ENCODE results near the gene EFEMP2.
A peak's percentile ranks its signal among the peaks of the same experiment; 100 is the strongest.

Gene EFEMP2

GRCh38 chr11:65864706-65865471 lies 7.7 kb downstream of the EFEMP2 start:
- DNase-seq, result no peak

GRCh38 chr11:65863889-65864705 lies 8.5 kb downstream of the EFEMP2 start:
- DNase-seq, result no peak

DNA sequence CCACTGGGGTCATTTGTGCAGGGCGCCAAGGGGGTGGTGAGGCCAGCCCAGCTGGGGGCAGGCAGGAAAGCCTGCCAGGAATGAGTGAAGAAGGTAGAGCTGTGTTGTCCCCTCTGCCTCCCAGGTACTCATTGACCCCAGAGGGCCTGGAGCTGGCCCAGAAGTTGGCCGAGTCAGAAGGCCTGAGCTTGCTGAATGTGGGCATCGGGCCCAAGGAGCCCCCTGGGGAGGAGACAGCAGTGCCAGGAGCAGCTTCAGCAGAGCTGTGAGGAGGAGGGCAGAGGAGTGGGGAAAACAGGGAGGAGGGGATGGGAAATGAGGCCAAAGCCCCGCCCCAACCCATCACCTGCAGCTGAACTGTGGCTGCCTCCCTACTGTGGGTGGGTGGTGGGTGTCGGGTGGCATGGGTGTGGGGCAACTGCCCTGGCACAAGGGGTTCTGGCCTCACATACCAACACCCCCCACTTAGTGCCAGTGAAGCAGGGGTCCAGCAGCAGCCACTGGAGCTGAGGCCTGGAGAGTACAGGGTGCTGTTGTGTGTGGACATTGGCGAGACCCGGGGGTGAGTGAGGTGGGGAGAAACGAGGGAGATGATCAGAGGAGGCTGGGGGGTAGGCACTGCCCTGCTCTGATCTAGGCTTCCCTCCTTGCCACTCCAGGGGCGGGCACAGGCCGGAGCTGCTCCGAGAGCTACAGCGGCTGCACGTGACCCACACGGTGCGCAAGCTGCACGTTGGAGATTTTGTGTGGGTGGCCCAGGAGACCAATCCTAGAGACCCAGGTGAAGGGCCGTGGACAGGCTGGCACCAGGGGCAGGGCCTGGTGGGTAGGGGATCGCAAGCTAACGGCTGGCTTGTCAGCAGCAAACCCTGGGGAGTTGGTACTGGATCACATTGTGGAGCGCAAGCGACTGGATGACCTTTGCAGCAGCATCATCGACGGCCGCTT lies 9.4 kb downstream of the EFEMP2 start:
- DNase-seq, result no peak

DNA sequence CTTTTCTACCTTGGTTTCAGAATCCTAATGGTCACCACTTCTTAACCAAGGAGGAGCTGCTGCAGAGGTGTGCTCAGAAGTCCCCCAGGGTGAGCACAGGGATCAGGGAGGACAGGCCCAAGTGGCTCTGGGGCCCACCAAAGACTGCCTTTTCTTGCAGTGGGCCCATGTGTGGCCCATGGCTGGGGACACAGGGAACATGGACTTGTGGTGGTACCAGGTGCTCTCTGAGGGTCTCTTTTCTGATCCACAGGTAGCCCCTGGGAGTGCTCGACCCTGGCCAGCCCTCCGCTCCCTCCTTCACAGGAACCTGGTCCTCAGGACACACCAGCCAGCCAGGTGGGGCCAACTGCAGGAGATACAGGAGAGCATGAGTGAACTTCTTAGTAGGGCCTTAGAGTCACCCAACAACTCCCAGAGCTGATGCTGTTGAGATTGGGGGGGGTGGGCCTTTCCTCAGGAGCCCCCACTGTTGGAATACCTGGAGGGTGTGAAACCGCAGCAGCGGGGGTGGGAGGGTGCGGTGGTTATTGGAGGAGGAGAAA lies 10.3 kb downstream of the EFEMP2 start:
- DNase-seq, result no peak

GRCh38 chr11:65861533-65862183 lies 10.9 kb downstream of the EFEMP2 start:
- DNase-seq, result no peak

DNA sequence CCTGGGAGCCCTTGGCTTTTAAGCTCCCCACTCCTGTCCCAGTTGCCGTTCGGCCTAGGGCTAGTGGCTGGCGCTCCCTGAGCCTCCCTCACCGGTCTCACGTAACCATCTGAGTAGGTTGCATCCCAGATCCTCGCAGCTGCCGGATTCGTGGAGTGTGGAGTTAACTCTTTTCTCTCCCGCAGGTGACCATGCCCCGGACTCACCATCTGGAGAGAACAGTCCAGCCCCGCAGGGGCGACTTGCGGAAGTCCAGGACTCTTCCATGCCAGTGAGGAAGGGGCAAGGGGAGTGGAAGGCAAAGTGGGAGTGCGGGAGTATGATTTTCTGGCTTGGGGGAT lies 11.5 kb downstream of the EFEMP2 start:
- no peak for DNase-seq

- DNase-seq, result peak; percentile 93
Observed at GRCh38 chr11:65860278-65861164, 12.1 kb downstream of the EFEMP2 start, which contains the start of gene MUS81. Gene MUS81 (plus strand): TSS chr11:65860433. CDS start chr11:65860754, 321 bp downstream.

- DNase-seq, result no peak
Observed at GRCh38 chr11:65859812-65860277, 12.8 kb downstream of the EFEMP2 start.

- DNase-seq, result peak; percentile 97
Observed at GRCh38 chr11:65859095-65859811, 13.3 kb downstream of the EFEMP2 start.

DNA sequence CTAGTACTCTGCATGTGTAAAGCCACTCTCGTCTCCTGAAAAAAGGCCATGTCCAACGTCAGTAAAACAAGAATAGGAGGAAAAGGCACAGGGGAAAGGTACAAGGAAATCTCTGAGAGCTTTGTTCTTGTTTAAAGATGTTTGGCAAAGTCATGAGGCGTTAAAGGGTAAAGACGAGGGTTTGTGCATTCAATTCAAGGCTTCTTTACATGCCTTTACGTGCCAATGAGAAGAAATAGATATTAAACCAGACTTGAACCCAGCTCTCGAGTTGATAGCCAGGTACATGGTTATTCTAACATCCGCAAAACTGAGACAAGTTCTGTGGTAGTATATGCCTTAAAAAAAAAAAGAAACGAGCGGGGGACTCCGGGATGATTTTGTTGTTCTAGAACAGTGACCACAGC lies 13.9 kb downstream of the EFEMP2 start:
- DNase-seq, result no peak

DNA sequence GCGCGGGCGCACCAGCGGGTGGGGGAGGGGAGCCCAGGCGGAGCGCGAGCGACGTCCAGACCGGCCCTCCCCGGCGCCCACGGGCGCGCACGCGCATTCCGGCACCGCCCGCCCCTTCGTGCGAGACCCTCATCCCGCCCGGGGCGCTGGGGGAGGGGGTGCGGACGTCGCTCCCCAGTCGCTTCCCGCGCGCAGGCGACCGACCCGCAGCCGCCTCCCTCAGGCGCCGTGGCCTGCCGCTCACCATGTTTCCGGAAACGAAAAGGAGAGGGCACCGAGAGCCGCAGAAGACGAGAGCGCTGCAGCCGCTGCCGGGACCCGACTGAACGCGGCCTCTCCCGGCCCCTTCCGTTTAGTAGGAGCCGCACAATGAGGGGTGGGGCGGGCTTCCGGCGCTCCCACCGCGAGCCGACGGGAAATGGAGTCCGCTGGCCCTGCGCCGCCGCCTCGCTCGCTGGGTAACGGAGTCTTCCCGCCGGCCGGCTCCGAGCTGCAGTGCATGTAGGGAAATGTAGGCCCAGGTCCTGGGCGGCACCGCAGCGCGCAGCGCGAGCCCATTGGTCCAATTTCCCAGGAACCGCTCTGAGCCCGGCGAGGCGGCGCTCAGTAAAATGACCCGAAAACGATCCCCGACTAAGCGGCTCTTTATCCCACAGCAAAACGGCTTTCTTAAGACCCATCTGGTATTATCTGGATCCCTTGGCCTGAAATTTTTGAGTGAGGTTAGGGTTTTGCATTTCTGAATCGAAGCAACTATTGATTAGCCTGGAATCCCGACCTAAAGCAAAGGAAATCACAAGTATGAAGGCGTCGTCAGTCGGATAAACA lies 14.5 kb downstream of the EFEMP2 start, which contains the start of gene CFL1:
CFL1 (minus strand) TSS at position 328 of the 828 bp plus-strand sequence; CDS start at position 247, 81 bp downstream.
- DNase-seq, result peak; percentile 97

- peak; percentile 23 for DNase-seq
Observed at GRCh38 chr11:65857500-65857852, 15.1 kb downstream of the EFEMP2 start.

GRCh38 chr11:65856689-65857499 lies 15.7 kb downstream of the EFEMP2 start:
- peak; percentile 80 for DNase-seq

- DNase-seq, result no peak
Observed at GRCh38 chr11:65855927-65856363, 16.7 kb downstream of the EFEMP2 start.

DNA sequence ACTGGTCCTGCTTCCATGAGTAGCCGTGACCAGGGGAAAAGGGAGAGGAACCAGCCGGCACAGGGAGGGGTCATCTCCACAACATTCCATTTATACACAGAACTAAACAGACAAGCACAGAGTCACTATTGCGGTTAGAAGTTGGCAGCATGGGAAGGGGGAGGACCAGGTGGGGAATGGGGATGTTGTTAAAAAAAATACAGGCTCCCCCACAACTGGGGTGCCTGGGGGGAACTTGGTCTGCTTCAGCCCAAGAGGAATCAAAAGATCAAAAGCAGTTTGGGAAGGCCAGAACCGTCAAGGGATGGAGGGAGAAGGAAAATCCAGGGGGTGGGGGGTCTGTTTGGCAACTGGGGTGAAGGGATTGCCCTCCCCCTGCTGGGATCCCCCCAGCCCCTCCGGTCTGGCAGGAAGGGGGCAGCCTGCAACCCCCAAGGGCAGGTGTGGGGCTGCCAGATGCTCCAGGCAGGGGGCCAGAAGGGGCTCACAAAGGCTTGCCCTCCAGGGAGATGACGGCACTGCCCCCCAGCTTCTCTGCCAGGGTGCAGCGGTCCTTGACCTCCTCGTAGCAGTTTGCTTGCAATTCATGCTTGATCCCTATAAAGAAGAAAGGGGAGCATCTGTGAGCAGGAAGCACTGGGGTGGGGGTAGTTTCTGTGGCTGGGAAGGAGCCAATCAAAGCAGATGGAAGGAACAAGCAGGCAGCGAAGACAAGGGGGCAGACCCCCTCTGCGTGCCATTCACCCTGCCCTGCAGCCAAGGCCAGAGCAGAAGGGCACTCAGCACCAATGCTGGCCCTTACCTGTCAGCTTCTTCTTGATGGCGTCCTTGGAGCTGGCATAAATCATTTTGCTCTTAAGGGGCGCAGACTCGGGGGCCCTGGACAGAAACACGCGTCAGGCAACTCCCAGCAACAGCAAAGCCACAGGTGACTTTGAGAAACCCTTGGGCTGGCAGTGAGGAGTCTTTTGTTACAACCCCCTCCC lies 17.5 kb downstream of the EFEMP2 start:
- no peak for DNase-seq

DNA sequence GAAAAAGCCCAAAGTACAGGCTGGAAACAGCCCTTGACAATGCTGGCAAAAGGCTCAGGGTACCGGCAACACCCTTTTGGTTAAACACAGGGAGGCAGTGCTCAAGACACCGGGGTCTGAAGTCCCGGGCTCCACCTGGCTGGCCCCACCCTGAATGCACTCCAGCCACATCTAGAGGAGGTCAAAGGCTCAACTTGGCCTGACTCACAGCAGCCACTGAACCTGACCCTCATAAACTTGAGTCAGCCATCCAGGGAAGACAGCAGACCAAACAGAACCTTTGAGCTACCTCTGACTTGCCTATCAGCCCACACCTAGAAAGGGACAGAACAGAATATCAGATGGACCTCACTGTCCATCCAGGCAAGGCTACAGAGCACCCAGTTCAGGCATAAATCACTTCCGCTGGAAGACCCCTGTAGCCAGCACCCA lies 18.4 kb downstream of the EFEMP2 start:
- DNase-seq, result no peak
